GM21528 (cell line): Measurements from ENCODE around the gene LMBR1.
"Not testable (repeated sequence)": the region's sequence is repeated elsewhere in the genome, so short reads cannot be mapped to it uniquely, and the experiment has no call there.

Experiments
- ATAC-seq: cut with Tn5 transposase; IDR thresholded peaks from one replicate; pipeline ENCODE4 v1.9.1; 2021; ENCODE audit warnings: mild to moderate bottlenecking, moderate library complexity; ENCODE audit not compliant: unreplicated experiment, low FRiP score

Gene LMBR1

DNA sequence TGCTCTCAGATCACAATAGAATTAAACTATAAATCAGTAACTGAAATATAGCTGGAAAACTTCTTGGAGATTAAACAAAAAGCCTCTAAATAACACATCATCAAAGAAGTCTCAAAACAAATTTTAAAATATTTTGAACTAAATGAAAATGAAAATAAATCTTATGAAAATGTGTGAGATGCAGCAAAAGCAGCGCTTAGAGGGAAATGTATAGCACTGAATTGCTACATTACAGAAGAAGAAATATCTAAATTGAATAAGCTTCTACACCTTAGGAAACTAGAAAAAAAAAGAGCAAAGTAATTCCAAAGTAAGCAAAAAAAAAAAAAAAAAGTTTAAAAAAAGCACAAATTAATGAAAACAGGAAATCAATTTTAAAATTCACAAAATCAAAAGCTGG, 35.2 kb downstream of the LMBR1 start:
- no peak for ATAC-seq

DNA sequence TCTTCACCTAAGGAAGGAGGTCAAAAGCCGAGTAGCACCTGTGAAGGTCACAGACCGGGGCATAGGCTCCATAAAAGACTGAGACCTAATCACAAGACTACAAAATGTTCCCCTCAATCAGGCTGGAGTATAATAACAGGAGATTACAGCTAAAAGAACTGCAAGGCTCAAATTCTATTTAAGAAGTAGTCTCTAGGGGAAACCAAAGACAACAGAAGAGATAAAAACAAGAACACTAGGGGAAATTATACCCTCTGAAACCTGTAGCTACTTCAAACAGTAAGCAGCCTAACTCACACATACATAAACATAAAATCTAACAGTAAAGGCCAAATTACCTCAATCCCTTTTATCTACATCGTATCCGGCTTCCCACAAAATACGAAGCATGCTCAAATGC, 38.3 kb downstream of the LMBR1 start:
- ATAC-seq: no peak

- ATAC-seq: no peak
These were observed 44.0 kb downstream of the LMBR1 start for GRCh38 chr7:156848979-156849378.

- no peak for ATAC-seq
These were observed 47.4 kb downstream of the LMBR1 start for GRCh38 chr7:156845379-156846101.

GRCh38 chr7:156843582-156843981, 49.4 kb downstream of the LMBR1 start:
- ATAC-seq: not testable (repeated sequence)

DNA sequence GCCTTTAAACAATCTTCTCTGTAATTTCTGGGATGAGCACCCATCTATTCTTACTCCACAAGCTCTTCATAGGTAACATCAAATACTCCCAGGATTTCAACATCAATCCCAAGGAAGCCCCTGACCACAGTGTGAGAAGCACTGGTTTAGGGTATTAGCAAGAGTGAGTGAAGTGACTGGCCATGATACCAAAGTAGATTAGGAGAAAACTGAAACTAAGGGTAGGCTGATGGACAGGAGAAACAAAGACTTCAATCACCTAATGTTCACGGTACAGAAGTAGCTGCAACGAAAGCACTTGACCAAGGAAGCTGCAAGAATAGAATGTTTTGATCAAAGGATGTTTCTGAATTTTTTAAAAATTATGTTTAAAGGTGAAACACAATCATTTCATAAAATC, 49.8 kb downstream of the LMBR1 start:
- no peak for ATAC-seq

DNA sequence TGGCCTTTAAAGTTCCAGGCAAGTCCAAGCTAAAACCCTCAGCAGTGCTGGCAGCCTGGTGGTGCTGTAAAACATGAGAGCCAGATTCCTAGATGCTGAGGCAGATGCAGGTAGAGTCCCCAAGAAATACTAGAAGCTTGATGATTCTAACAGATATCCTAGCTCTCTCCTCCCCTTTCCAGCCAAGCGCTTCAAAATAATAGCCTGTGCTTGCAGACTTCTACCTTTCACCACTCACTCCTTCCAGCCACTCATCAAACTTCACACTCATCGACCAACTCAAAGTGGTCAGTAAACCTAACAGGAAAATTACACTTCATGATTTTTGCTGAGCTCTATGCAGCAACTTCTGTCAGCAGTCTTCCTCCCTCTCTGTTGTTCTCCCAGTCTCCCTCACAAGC, 50.2 kb downstream of the LMBR1 start:
- ATAC-seq: no peak

DNA sequence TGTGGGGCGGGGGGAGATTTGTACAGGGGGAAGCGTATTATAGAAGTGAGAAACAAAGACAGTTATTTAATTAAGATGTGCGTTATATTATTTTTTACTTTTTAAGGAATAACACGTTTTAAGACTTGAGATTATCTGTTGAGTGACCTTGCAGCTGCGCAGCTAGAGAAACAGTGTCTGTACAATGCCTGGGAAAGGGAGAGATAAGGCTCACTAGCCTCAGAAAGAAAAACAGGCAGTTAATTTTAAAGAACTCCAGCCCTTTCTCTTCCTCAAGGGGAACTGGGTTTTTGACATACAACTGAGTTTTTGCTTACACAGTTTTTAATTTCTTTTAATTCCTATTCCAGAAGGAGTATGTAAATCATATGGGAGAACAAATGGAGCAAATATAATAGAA, 50.7 kb downstream of the LMBR1 start:
- ATAC-seq: no peak

- no peak for ATAC-seq
These were observed 51.5 kb downstream of the LMBR1 start for GRCh38 chr7:156841497-156841896.

DNA sequence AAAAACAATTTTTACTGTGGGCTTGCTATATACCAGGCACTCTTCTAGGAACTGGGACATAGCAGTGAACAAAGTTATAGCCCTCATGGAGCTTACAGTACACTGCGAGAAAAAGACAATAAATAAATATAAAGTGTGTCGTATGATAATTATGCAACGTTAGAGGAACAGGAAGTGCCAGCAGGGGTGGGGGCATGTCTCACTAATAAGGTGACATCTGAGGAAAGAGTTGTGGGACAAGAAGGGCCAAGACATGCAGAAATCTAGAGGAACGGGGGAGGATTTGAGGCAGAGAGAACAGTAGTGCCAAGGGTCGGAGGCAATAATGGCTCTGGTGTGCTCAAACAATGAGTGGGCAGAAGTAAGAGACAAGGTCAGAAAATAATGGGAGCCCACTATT, 52.8 kb downstream of the LMBR1 start:
- no peak for ATAC-seq

DNA sequence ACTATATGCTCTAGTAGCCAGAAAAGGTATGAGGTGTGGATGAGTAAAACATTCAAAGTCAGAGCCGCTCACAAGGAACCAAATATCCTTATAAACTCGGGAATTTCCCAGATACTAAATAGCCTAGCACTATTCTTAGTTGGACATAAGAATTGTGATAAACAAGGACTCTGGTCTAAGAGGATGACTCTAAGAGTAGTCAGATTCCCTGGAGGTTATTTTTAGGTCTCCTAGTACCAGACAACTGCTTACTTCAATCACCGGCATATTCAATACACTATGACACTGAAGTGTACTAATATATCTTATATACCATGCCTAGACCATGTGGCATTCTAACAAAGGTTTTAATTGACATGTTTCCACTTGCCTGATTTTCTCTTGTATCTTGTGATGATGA, 56.5 kb downstream of the LMBR1 start:
- no peak for ATAC-seq

DNA sequence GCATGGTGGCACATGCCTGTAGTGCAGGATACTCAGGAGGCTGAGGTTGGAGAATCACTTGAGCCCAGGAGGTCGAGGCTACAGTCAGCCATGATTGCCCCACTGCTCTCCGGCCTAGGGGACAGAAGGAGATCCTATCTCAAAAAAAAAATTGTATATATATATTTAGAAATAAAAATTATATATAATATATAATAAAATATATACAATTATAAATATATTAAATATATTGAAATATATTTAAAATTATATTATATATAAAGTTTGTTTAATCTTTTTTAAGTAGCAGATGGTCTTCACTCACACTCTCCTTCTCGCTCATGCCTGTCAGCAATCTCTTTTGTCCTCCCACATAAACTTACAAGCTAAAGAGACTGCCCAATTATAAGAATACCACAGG, 58.5 kb downstream of the LMBR1 start:
- ATAC-seq: no peak

- no peak for ATAC-seq
These were observed 59.7 kb downstream of the LMBR1 start for GRCh38 chr7:156833312-156833711.

- no peak for ATAC-seq
These were observed 60.6 kb downstream of the LMBR1 start for GRCh38 chr7:156832195-156832877.

GRCh38 chr7:156829669-156830336, 63.2 kb downstream of the LMBR1 start:
- no peak for ATAC-seq

GRCh38 chr7:156827587-156828203, 65.3 kb downstream of the LMBR1 start:
- no peak for ATAC-seq

DNA sequence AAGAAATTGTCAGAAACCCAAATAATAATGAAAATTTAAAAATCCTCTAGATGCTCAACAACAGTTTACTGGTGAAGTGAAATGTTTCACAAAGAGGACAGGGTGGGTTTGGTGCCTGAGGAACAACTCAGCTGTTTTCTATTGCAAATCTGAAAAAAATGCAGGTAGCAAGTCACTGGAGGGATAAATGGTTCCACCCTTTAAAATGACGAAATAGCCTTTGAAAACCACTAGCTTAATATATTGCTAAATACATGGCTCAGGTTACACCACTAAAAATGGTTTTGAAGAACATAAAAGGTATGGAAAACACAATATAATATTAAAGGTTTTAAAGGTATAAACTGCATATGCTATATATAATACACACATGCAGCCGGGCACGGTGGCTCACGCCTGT, 69.5 kb downstream of the LMBR1 start:
- no peak for ATAC-seq

GRCh38 chr7:156820445-156821063, 72.4 kb downstream of the LMBR1 start:
- no peak for ATAC-seq

GRCh38 chr7:156819733-156820295, 73.2 kb downstream of the LMBR1 start:
- ATAC-seq: no peak

DNA sequence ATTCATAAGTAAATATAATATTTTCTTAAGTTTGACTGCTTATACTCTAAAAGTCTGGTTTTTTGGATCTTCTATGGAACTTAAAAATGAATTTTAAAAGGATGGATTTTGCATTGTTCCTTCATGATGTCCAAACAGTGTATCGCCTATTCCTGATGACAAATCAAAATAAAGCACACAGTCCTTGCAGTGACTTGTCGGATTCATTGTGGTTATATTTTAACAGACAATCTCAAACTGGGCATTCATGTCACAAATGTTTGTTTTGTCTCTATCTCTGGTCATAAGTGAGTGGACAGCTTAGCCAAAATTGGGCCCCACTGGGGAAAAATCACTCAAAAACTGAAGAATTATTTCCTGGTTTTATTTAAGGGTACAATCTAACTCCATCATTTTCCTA, 74.8 kb downstream of the LMBR1 start:
- ATAC-seq: no peak
